HepG2 (cell line): ENCODE data around the gene ZBTB22. TPM values are rescaled to one million over a fixed set of nuclear protein-coding genes. Genes with fewer than 3 reads are reported as not detected.

Experiments used
- ATF5 ChIP-seq: sonication (generic); formaldehyde crosslinking; IDR thresholded peaks from 2 replicates; pipeline ENCODE4 v1.4.0; 2020; ENCODE audit warnings: mild to moderate bottlenecking, low read depth, missing genetic modification reagents
- BCLAF1 ChIP-seq: fragments of 450-650 bp; IDR thresholded peaks from 2 replicates; pipeline ENCODE4 v1.6.1; 2017; ENCODE audit warnings: mild to moderate bottlenecking
- CHCHD3 ChIP-seq: sonication (generic); formaldehyde crosslinking; IDR thresholded peaks from 2 replicates; pipeline ENCODE4 v1.8.0; 2022; ENCODE audit warnings: mild to moderate bottlenecking, missing genetic modification reagents, moderate library complexity
- CREBL2 ChIP-seq: sonication (generic); formaldehyde crosslinking; IDR thresholded peaks from 2 replicates; pipeline ENCODE4 v1.8.1; 2023; ENCODE audit warnings: missing genetic modification reagents, mild to moderate bottlenecking, borderline replicate concordance
- EED ChIP-seq: sonication (generic); formaldehyde crosslinking; IDR thresholded peaks from 2 replicates; pipeline ENCODE4 v1.5.0; 2020; ENCODE audit warnings: mild to moderate bottlenecking, missing genetic modification reagents
- ELF3 ChIP-seq: IDR thresholded peaks from 2 replicates; pipeline ENCODE4 v1.6.1; 2016; ENCODE audit warnings: missing genetic modification reagents, missing compliant biosample characterization
- FOXA3 ChIP-seq: IDR thresholded peaks from 2 replicates; pipeline ENCODE4 v1.6.1; 2016; ENCODE audit warnings: missing genetic modification reagents, missing compliant biosample characterization
- FOXC1 ChIP-seq: sonication (generic); formaldehyde crosslinking; IDR thresholded peaks from 2 replicates; pipeline ENCODE4 v1.8.0; 2022; ENCODE audit warnings: mild to moderate bottlenecking, missing genetic modification reagents, borderline replicate concordance
- GATAD1 ChIP-seq: IDR thresholded peaks from 2 replicates; pipeline ENCODE4 v1.6.1; 2016; ENCODE audit warnings: missing genetic modification reagents, missing compliant biosample characterization
- HHEX ChIP-seq: IDR thresholded peaks from 2 replicates; pipeline ENCODE4 v1.6.1; 2016; ENCODE audit warnings: control low read depth
- KMT2A ChIP-seq: sonication (generic); formaldehyde crosslinking; IDR thresholded peaks from 2 replicates; pipeline ENCODE4 v1.4.0; 2020; ENCODE audit warnings: missing genetic modification reagents
- NFYB ChIP-seq: sonication (generic); formaldehyde crosslinking; IDR thresholded peaks from 2 replicates; pipeline ENCODE4 v1.4.0; 2020; ENCODE audit warnings: missing genetic modification reagents
- PHF21A ChIP-seq: sonication (generic); formaldehyde crosslinking; IDR thresholded peaks from 2 replicates; pipeline ENCODE4 v1.5.0; 2020; ENCODE audit warnings: mild to moderate bottlenecking, missing genetic modification reagents
- POLR2AphosphoS2 ChIP-seq: IDR thresholded peaks from 2 replicates; pipeline ENCODE4 v1.6.1; 2011; ENCODE audit warnings: low read depth, low read length, improper control_type of control experiment
- SNAPC5 ChIP-seq: sonication (generic); formaldehyde crosslinking; IDR thresholded peaks from 2 replicates; pipeline ENCODE4 v1.8.1; 2023; ENCODE audit warnings: mild to moderate bottlenecking, missing genetic modification reagents, borderline replicate concordance
- SP2 ChIP-seq: sonication (generic); formaldehyde crosslinking; IDR thresholded peaks from 2 replicates; pipeline ENCODE4 v1.5.1; 2020; ENCODE audit warnings: mild to moderate bottlenecking, missing genetic modification reagents
- TGIF2 ChIP-seq: IDR thresholded peaks from 2 replicates; pipeline ENCODE4 v1.6.1; 2016; ENCODE audit warnings: control low read depth, missing compliant biosample characterization
- THAP7 ChIP-seq: sonication (generic); formaldehyde crosslinking; IDR thresholded peaks from 2 replicates; pipeline ENCODE4 v1.8.1; 2023; ENCODE audit warnings: mild to moderate bottlenecking, missing genetic modification reagents
- TP53 ChIP-seq: sonication (generic); formaldehyde crosslinking; conservative IDR thresholded peaks from 2 replicates; pipeline ENCODE4 v1.4.0; 2020; ENCODE audit warnings: missing genetic modification reagents
- ZBTB7A ChIP-seq: sonication (generic); formaldehyde crosslinking; IDR thresholded peaks from 2 replicates; pipeline ENCODE4 v1.8.0; 2022; ENCODE audit warnings: mild to moderate bottlenecking, missing genetic modification reagents
- ZFP36L1 ChIP-seq: sonication (generic); formaldehyde crosslinking; IDR thresholded peaks from 2 replicates; pipeline ENCODE4 v1.8.0; 2022; ENCODE audit warnings: mild to moderate bottlenecking, missing genetic modification reagents, moderate library complexity
- ZFP62 ChIP-seq: sonication (generic); formaldehyde crosslinking; IDR thresholded peaks from 2 replicates; pipeline ENCODE4 v1.4.0; 2020; ENCODE audit warnings: missing genetic modification reagents
- ZNF256 ChIP-seq: sonication (generic); formaldehyde crosslinking; conservative IDR thresholded peaks from 2 replicates; pipeline ENCODE4 v1.4.0; 2020; ENCODE audit warnings: missing genetic modification reagents
- ZNF441 ChIP-seq: sonication (generic); formaldehyde crosslinking; IDR thresholded peaks from 2 replicates; pipeline ENCODE4 v1.7.0; 2021; ENCODE audit warnings: missing genetic modification reagents, borderline replicate concordance
- ZNF773 ChIP-seq: sonication (generic); formaldehyde crosslinking; IDR thresholded peaks from 2 replicates; pipeline ENCODE4 v1.4.0; 2020; ENCODE audit warnings: missing genetic modification reagents, borderline replicate concordance
- ZSCAN29 ChIP-seq: sonication (generic); formaldehyde crosslinking; conservative IDR thresholded peaks from 2 replicates; pipeline ENCODE4 v1.4.0; 2020; ENCODE audit warnings: mild to moderate bottlenecking, missing genetic modification reagents
- polyA plus RNA-seq, 8 experiments: library from polyadenylated mRNA; depleted of rRNA in 3 of 8; stranded (reverse) in 7 of 8; unstranded in 1 of 8; fragments of >200 nt; fragmentation: Illumina TruSeq in 4 of 8; extraction: Trizol in 4 of 8; gene quantifications; 2 replicates each; pipeline versions ENCODE4 v1.2.1 to v1.2.3, GENCODE V29; 2011 to 2016; ENCODE audit warnings: low read depth in 4 of 8, missing spikeins in 1 of 8, mixed read lengths in 1 of 8; ENCODE audit not compliant: insufficient read depth in 1 of 8
- total RNA-seq, 5 experiments: library from RNA; depleted of rRNA; stranded (reverse); fragments of >200 nt; fragmentation: Illumina TruSeq; extraction: Trizol; gene quantifications; 2 replicates each; pipeline ENCODE4 v1.2.3, GENCODE V29; 2016; ENCODE audit warnings: low read depth in 1 of 5

The ZBTB22 gene
- total and polyA plus RNA-seq, 2 of the 13 experiments (the other 11 are each of a cell fraction or from before 2014, with no cell fraction given) = 8.0 to 10.6 TPM

- TF ChIP-seq KMT2A (CRISPR knock-in tag) (0 out of 2 replicates have a peak, but pooled peaks have one; percentile 12), SP2 (CRISPR knock-in tag) (peak; percentile 74), FOXA3 (peak; percentile 95), POLR2AphosphoS2 (no peak), HHEX (CRISPR knock-in tag) (no peak), ZNF773 (CRISPR knock-in tag) (no peak), ZBTB7A (CRISPR knock-in tag) (peak; percentile 71; the same call in 1 of the 2 replicates), PHF21A (CRISPR knock-in tag) (peak; percentile 69; the same call in 1 of the 2 replicates), ATF5 (0 out of 2 replicates have a peak, but pooled peaks have one; percentile 50), NFYB (peak; percentile 92), CHCHD3 (CRISPR knock-in tag) (no peak), SNAPC5 (no peak), GATAD1 (CRISPR knock-in tag) (peak; percentile 96), ZFP36L1 (CRISPR knock-in tag) (no peak), ZNF256 (CRISPR knock-in tag) (no peak), CREBL2 (peak; percentile 5; the same call in 1 of the 2 replicates), BCLAF1 (no peak), ZSCAN29 (CRISPR knock-in tag) (peak; percentile 62; the same call in 1 of the 2 replicates), TGIF2 (CRISPR knock-in tag) (peak; percentile 82), ZNF441 (CRISPR knock-in tag) (no peak), ZFP62 (CRISPR knock-in tag) (no peak), EED (CRISPR knock-in tag) (peak; percentile 61; the same call in 1 of the 2 replicates), THAP7 (CRISPR knock-in tag) (peak; percentile 62; the same call in 1 of the 2 replicates), ELF3 (CRISPR knock-in tag) (peak; percentile 80), TP53 (0 out of 2 replicates have a peak, but pooled peaks have one; percentile 26), FOXC1 (peak; percentile 21; the same call in 1 of the 2 replicates)
Observed at GRCh38 chr6:33288921-33289783, 28.4 kb downstream of the ZBTB22 start, which contains the start of the genes PFDN6 and WDR46 (continued).
